HepG2 (cell line): Measurements from ENCODE around the gene SLC25A36. TPM values are rescaled to one million over a fixed set of nuclear protein-coding genes. Genes with fewer than 3 reads are reported as not detected.

ENCODE experiments used
- FIP1L1 ChIP-seq: fragments of 200-400 bp; formaldehyde crosslinking; IDR thresholded peaks from 2 replicates; pipeline ENCODE4 v1.6.1; 2018; ENCODE audit warnings: low read depth, mild to moderate bottlenecking, low read length, moderate library complexity, borderline replicate concordance; ENCODE audit not compliant: insufficient read depth
- GTF2F1 ChIP-seq: fragments of 150-350 bp; IDR thresholded peaks from 2 replicates; pipeline ENCODE4 v1.6.1; 2014; ENCODE audit warnings: low read length
- IRF2 ChIP-seq: IDR thresholded peaks from 2 replicates; pipeline ENCODE4 v1.6.1; 2018; ENCODE audit warnings: missing genetic modification reagents, missing compliant biosample characterization
- MYNN ChIP-seq: sonication (generic); formaldehyde crosslinking; IDR thresholded peaks from 2 replicates; pipeline ENCODE4 v1.4.0; 2020; ENCODE audit warnings: mild to moderate bottlenecking, low read depth, missing genetic modification reagents
- NCOA5 ChIP-seq: sonication (generic); formaldehyde crosslinking; IDR thresholded peaks from 2 replicates; pipeline ENCODE4 v1.4.0; 2020; ENCODE audit warnings: missing genetic modification reagents
- RBAK ChIP-seq: sonication (generic); formaldehyde crosslinking; IDR thresholded peaks from 2 replicates; pipeline ENCODE4 v1.5.1; 2020; ENCODE audit warnings: mild to moderate bottlenecking, missing genetic modification reagents
- RFX3 ChIP-seq: IDR thresholded peaks from 2 replicates; pipeline ENCODE4 v1.6.1; 2016; ENCODE audit warnings: missing biosample characterization, missing genetic modification reagents
- TCF7 ChIP-seq: sonication (generic); IDR thresholded peaks from 2 replicates; pipeline ENCODE4 v1.6.1; 2016; ENCODE audit warnings: antibody characterized with exemption, low read depth
- ZBTB49 ChIP-seq: sonication (generic); formaldehyde crosslinking; IDR thresholded peaks from 2 replicates; pipeline ENCODE4 v1.4.0; 2020; ENCODE audit warnings: missing genetic modification reagents, borderline replicate concordance
- ZFP62 ChIP-seq: sonication (generic); formaldehyde crosslinking; IDR thresholded peaks from 2 replicates; pipeline ENCODE4 v1.4.0; 2020; ENCODE audit warnings: missing genetic modification reagents
- ZNF207 ChIP-seq: fragments of 450-650 bp; IDR thresholded peaks from 2 replicates; pipeline ENCODE4 v1.6.1; 2016; ENCODE audit warnings: antibody characterized with exemption, borderline replicate concordance
- ZNF317 ChIP-seq: sonication (generic); formaldehyde crosslinking; IDR thresholded peaks from 2 replicates; pipeline ENCODE4 v1.5.0; 2020; ENCODE audit warnings: mild to moderate bottlenecking, missing genetic modification reagents
- ZNF431 ChIP-seq: sonication (generic); formaldehyde crosslinking; IDR thresholded peaks from 2 replicates; pipeline ENCODE4 v1.9.0; 2022; ENCODE audit warnings: missing genetic modification reagents, low read depth, mild to moderate bottlenecking, borderline replicate concordance
- ZNF468 ChIP-seq: sonication (generic); formaldehyde crosslinking; IDR thresholded peaks from 2 replicates; pipeline ENCODE4 v1.8.0; 2022; ENCODE audit warnings: mild to moderate bottlenecking, moderate library complexity, missing genetic modification reagents
- ZNF550 ChIP-seq: sonication (generic); formaldehyde crosslinking; IDR thresholded peaks from 2 replicates; pipeline ENCODE4 v1.4.0; 2020; ENCODE audit warnings: mild to moderate bottlenecking, missing genetic modification reagents, borderline replicate concordance
- ZNF674 ChIP-seq: sonication (generic); formaldehyde crosslinking; IDR thresholded peaks from 2 replicates; pipeline ENCODE4 v1.5.0; 2020; ENCODE audit warnings: low read depth, mild to moderate bottlenecking, missing genetic modification reagents
- ZNF780A ChIP-seq: sonication (generic); formaldehyde crosslinking; IDR thresholded peaks from 2 replicates; pipeline ENCODE4 v1.8.0; 2022; ENCODE audit warnings: mild to moderate bottlenecking, missing genetic modification reagents, moderate library complexity
- polyA plus RNA-seq, 8 experiments: library from polyadenylated mRNA; depleted of rRNA in 3 of 8; stranded (reverse) in 7 of 8; unstranded in 1 of 8; fragments of >200 nt; fragmentation: Illumina TruSeq in 4 of 8; extraction: Trizol in 4 of 8; gene quantifications; 2 replicates each; pipeline versions ENCODE4 v1.2.1 to v1.2.3, GENCODE V29; 2011 to 2016; ENCODE audit warnings: low read depth in 4 of 8, missing spikeins in 1 of 8, mixed read lengths in 1 of 8; ENCODE audit not compliant: insufficient read depth in 1 of 8
- total RNA-seq, 5 experiments: library from RNA; depleted of rRNA; stranded (reverse); fragments of >200 nt; fragmentation: Illumina TruSeq; extraction: Trizol; gene quantifications; 2 replicates each; pipeline ENCODE4 v1.2.3, GENCODE V29; 2016; ENCODE audit warnings: low read depth in 1 of 5
- TF ChIP-seq, protein P1 (sequence below): sonication (generic); formaldehyde crosslinking; IDR thresholded peaks from 2 replicates; pipeline ENCODE4 v1.4.0; 2020; ENCODE audit warnings: missing genetic modification reagents, borderline replicate concordance
- TF ChIP-seq, protein P2 (sequence below): sonication (generic); formaldehyde crosslinking; IDR thresholded peaks from 2 replicates; pipeline ENCODE4 v1.8.0; 2022; ENCODE audit warnings: low read depth, missing genetic modification reagents

The SLC25A36 gene
- total and polyA plus RNA-seq, 2 of the 13 experiments (the other 11 are each of a cell fraction or from before 2014, with no cell fraction given): 30.6 to 85.6 TPM

DNA sequence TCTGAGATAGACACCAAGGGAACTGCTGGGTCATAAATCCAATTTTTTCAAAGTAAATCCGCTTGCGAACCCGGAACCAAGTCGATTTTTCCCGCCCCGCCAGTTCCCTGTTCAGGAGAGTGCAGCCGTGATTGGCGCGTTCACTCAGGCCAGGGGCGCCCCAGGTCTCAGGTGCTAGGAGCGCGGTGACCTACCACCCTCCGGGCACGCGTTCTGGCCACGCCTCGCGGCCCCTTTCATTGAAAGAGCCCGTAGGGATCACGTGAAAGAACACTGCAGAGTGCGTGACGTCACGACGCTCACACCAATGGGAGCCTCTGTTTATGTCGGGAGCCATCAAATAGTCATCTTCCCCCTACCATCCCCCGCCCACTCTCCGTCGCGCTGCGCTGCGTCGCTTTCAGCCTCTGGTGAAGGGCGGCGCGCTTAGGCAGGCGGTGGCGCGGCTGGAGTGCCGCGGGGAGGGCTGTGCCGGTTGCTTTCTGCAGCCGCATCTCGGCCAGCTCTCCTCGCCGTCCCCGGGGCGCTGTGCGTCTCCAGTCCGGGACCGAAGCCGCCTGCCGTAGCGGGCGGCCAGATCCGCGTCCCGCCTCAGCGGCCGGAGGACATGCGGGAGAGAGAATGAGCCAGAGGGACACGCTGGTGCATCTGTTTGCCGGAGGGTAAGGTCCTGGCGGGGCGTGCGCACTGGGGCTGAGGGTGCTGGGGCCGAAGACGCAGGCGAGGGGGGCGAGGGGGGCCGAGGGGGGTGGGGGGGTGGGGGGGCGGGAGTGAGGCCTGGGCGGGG lies at the start of gene SLC25A36 (continued):
- TF ChIP-seq ZNF550: no peak
- 0 out of 2 replicates have a peak, but pooled peaks have one; percentile 41 for TF ChIP-seq FIP1L1
- no peak for TF ChIP-seq ZBTB49
- no peak for TF ChIP-seq MYNN (CRISPR knock-in tag)
- TF ChIP-seq, protein P1, sequence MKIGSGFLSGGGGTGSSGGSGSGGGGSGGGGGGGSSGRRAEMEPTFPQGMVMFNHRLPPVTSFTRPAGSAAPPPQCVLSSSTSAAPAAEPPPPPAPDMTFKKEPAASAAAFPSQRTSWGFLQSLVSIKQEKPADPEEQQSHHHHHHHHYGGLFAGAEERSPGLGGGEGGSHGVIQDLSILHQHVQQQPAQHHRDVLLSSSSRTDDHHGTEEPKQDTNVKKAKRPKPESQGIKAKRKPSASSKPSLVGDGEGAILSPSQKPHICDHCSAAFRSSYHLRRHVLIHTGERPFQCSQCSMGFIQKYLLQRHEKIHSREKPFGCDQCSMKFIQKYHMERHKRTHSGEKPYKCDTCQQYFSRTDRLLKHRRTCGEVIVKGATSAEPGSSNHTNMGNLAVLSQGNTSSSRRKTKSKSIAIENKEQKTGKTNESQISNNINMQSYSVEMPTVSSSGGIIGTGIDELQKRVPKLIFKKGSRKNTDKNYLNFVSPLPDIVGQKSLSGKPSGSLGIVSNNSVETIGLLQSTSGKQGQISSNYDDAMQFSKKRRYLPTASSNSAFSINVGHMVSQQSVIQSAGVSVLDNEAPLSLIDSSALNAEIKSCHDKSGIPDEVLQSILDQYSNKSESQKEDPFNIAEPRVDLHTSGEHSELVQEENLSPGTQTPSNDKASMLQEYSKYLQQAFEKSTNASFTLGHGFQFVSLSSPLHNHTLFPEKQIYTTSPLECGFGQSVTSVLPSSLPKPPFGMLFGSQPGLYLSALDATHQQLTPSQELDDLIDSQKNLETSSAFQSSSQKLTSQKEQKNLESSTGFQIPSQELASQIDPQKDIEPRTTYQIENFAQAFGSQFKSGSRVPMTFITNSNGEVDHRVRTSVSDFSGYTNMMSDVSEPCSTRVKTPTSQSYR (CRISPR knock-in tag): peak; percentile 89
- 0 out of 2 replicates have a peak, but pooled peaks have one; percentile 26 for TF ChIP-seq ZNF674 (CRISPR knock-in tag)
- TF ChIP-seq RFX3 (CRISPR knock-in tag): no peak
- TF ChIP-seq IRF2 (CRISPR knock-in tag): peak; percentile 92
- TF ChIP-seq, protein P2, sequence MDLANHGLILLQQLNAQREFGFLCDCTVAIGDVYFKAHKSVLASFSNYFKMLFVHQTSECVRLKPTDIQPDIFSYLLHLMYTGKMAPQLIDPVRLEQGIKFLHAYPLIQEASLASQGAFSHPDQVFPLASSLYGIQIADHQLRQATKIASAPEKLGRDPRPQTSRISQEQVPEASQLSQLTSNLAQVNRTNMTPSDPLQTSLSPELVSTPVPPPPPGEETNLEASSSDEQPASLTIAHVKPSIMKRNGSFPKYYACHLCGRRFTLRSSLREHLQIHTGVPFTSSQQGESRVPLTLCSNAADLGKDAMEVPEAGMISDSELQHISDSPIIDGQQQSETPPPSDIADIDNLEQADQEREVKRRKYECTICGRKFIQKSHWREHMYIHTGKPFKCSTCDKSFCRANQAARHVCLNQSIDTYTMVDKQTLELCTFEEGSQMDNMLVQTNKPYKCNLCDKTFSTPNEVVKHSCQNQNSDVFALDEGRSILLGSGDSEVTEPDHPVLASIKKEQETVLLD (CRISPR knock-in tag): peak; percentile 75; the same call in 1 of the 2 replicates
- peak; percentile 73; the same call in 1 of the 2 replicates for TF ChIP-seq GTF2F1
- TF ChIP-seq ZNF431 (CRISPR knock-in tag): peak; percentile 40; the same call in 1 of the 2 replicates
- peak; percentile 80 for TF ChIP-seq TCF7
- no peak for TF ChIP-seq ZNF468 (CRISPR knock-in tag)
- TF ChIP-seq ZNF780A (CRISPR knock-in tag): peak; percentile 76
- TF ChIP-seq ZNF317 (CRISPR knock-in tag): no peak; the same call in 1 of the 2 replicates
- TF ChIP-seq NCOA5 (CRISPR knock-in tag): no peak
- TF ChIP-seq RBAK (CRISPR knock-in tag): no peak
- TF ChIP-seq ZFP62: no peak
- TF ChIP-seq ZNF207: no peak
